ENCODE measurements around the gene MMP14. TPM values are rescaled to one million over a fixed set of nuclear protein-coding genes. Genes with fewer than 3 reads are reported as not detected.

Gene MMP14
- total RNA-seq, 2 donors from 2014 or later, result 0.68 to 2.2 TPM

DNA sequence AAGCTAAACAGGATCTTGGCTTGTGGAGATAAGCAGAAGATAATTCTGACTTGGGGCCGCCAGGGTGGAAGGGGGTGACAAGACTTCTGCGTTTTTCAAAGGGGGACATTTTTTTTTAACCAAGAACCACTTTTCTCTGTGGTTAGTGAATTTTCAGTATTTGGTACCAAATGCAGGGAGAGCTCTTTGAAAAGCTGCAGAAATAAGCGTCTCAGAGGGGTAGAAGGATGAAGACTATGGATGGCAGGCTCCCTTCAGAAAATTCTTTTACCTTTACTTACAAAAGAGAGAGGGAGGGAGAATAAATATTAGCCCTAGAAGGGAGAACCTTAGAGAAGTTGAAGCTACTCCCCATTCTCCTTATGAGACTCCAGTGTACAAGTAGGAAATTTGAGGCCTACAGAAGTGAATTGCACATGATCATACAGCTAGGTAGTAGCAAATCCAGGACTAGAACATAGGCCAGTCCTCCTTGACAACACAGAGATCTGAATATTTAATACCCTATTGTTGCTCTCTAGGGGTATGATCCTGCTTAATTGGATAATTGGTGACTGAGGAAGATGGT, 5.9 kb upstream of the MMP14 start:
- ATAC-seq (peak in 1 of 2 donors; percentile 3), DNase-seq (ENCODE audit: low spot score in 2 of 2) (no peak)
- Mint-ChIP-seq H3K27ac (peak overlapping the region; percentile 97 to 99), H3K36me3 (peaks cover 29 to 39% of the 10 kb centered on the region in 2 donors), H3K9me3 (peaks cover 0 to 3% of the 10 kb centered on the region in 2 donors)

DNA sequence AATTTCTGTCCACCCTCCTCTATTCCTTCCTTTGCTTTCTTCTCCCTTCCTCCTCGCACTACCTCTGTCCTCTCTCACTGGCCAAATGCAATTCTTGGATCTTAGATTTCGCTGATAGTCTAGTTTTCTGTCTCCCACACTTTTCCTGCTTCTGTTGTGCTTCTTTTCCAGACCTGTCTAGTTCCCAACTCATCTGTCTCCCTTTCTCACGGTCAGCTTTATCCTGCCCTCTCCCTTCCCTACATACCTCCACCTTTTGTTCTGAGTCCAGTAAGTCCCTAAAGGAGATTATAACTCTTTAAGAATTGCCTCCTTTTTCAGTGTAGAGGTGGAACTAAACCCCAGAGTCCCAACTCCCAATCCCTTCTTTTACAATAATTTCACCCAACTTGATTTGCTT, 880 bp upstream of the MMP14 start:
- Mint-ChIP-seq H3K36me3 (peaks cover 14 to 36% of the 10 kb centered on the region in 2 donors), H3K9me3 (no peaks in the 10 kb centered on the region), H3K27ac (no peak overlapping the region)
- ATAC-seq, result no peak
- DNase-seq (ENCODE audit: low spot score in 2 of 2), result no peak

DNA sequence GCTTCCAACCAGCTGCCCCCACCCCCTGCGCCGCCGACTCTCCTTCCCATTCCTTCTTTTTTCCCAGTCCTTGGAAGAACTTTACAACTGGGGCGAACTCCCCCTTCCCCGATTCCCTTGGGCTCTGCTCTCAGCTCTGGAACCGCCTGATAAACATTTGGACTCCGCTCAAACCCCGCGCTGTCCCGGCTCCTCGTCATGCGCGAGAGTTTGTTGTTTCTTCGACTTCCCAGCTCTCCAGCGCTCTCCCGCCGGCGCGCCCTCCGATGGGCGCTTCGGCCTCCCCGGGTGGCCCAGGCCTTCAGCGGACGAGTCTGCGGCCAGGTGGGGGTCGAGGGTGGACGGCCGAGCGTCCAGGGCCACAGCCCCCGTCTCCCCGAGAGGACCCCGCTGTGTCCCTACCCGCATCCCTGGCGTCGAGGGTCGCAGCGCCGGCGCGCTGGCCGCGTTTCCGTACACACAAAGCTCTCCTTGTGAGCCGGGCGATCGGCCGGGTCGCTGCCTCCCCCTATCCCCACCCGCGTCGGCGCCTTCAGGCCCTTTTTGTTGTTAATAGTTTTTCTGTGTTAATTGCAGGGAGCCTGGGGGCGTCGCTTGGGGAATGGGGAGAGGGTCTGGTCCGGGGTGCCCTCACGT, 847 bp downstream of the MMP14 start:
- H3K27ac Mint-ChIP-seq, result peak overlapping the region; percentile 8 to 94
- peaks cover 1 to 21% of the 10 kb centered on the region in 2 donors for H3K36me3 Mint-ChIP-seq
- DNase-seq (ENCODE audit: low spot score in 2 of 2) (no peak), ATAC-seq (peak; percentile 36 to 53)
- no peaks in the 10 kb centered on the region for H3K9me3 Mint-ChIP-seq

DNA sequence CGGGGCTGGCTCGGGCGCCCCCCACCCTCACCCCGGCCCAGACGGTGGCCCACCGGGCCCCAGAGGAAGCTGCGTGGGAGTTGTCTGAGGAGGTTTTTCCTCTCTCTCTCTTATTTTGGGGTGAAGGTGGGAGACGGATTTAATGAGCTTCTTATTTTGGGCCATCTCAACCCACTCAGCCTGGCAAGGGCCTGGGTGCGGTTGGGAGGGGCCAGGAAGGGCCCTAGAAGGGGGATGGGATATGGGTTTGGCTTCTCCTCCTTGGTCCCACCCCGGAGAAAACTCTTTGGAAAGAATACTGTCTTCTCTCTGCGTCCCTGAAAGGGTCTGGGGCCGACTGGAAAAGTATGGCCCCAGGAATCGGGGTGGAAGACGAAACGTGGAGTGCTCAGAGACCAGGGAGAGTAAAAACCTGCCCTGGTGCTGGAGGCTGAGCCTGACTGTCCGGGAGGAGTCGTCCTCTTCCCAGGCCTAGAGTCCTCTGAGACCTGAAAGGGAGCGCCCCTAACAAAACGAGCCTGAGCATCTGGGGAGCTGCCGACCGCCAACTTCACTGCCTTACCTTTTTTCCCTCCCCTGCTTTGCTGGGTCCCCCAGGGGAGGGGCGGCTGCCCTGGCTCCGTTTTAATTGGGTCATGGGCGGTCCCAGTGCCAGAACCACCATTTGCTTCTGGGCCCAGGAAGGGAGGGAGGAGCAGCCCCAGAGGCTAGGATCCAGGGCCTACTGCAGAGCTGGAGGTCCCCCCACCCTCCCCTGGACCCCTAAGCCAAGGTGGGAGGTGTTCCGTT, 1.6 kb downstream of the MMP14 start:
- DNase-seq (ENCODE audit: low spot score in 2 of 2), result no peak
- Mint-ChIP-seq H3K36me3 (peaks cover 0 to 20% of the 10 kb centered on the region in 2 donors), H3K27ac (no peak overlapping the region), H3K9me3 (no peaks in the 10 kb centered on the region)
- no peak for ATAC-seq

DNA sequence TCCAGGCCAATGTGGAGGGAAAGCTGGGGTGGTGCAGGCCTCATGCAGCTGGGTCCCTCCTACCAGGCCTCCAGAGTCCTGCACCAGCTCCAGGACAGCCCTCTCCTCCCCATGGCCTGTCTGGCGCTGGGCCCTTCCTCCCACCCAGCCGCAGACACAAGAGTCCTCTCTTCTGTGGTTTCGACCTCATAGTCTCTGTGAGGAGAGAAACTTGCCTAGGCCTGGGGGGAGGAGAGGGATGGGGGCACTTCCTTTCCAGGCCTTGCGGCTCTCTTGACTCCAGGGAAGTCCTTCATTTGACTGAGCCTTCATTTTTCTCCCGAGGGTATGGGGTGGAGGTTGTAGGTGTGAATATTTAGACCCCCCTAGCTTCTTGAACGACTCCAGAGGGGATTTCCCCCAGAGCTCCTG, 2.3 kb downstream of the MMP14 start:
- peaks cover 0 to 20% of the 10 kb centered on the region in 2 donors for H3K36me3 Mint-ChIP-seq
- no peak for ATAC-seq
- H3K9me3 Mint-ChIP-seq, result no peaks in the 10 kb centered on the region
- DNase-seq (ENCODE audit: low spot score in 2 of 2), result no peak
- H3K27ac Mint-ChIP-seq, result no peak overlapping the region

DNA sequence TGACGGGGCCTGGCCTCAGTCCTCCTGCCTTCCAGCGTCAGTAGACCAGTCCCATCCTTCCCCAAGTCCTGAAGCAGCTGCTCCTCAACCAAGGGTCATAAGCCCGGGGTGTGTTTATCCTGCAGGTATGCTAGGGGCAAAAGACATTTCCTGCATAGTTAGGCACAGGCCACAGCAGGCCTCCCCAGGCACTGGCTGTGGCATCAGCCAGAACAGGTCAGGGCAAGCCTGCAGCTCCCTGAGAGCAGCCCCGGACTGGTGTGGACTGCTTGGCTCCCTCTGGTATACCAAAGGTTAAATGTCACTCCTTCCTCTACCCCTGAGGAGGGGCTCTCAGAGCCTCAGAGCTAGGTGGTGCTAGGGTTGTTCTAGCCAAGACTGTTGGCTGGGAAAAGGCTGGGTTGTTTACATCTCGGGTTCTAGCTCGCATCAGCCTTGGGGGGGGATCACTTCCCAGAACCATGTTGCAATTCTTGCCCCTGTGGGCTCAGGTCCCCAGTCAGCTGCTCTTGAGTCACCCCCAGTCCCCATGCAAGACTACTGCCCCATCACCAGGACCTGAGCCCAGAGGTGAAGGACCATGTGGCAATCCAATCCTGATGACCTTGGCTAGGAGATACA, 2.9 kb downstream of the MMP14 start:
- ATAC-seq (no peak), DNase-seq (ENCODE audit: low spot score in 2 of 2) (no peak)
- H3K36me3 Mint-ChIP-seq, result peaks cover 0 to 16% of the 10 kb centered on the region in 2 donors
- no peaks in the 10 kb centered on the region for H3K9me3 Mint-ChIP-seq
- H3K27ac Mint-ChIP-seq, result no peak overlapping the region

DNA sequence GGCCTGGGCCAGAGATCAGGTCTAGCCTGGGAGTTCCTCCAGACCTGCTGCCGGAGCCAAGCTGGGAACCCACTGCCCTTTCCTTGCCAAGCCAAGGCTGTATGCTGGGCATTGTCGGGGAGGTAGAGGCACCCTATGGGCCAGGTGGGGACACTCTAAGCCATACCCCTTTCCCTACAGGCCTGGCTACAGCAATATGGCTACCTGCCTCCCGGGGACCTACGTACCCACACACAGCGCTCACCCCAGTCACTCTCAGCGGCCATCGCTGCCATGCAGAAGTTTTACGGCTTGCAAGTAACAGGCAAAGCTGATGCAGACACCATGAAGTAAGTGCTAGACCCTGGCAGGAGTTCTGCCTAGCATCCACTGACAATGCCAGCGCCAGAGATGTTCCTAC, 4.9 kb downstream of the MMP14 start:
- DNase-seq (ENCODE audit: low spot score in 2 of 2) (no peak), ATAC-seq (no peak)
- peaks cover 0 to 10% of the 10 kb centered on the region in 2 donors for H3K36me3 Mint-ChIP-seq
- H3K9me3 Mint-ChIP-seq, result no peaks in the 10 kb centered on the region
- H3K27ac Mint-ChIP-seq, result no peak overlapping the region

DNA sequence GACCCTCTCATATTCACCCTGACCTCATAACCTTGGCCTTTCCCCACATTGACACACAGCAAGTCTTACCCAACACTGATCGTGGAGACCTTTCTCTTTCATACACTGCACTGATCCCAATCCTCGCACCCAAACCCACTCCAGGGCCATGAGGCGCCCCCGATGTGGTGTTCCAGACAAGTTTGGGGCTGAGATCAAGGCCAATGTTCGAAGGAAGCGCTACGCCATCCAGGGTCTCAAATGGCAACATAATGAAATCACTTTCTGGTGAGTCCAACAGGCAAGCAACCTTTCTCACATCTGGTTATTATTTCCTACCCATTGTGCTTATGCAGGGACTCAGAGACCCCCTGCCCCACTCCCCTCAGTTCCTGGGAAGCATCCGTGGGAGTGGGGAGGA, 5.4 kb downstream of the MMP14 start:
- Mint-ChIP-seq H3K9me3 (no peaks in the 10 kb centered on the region), H3K36me3 (peaks cover 0 to 6% of the 10 kb centered on the region in 2 donors), H3K27ac (no peak overlapping the region)
- no peak for DNase-seq (ENCODE audit: low spot score in 2 of 2)
- ATAC-seq, result no peak

DNA sequence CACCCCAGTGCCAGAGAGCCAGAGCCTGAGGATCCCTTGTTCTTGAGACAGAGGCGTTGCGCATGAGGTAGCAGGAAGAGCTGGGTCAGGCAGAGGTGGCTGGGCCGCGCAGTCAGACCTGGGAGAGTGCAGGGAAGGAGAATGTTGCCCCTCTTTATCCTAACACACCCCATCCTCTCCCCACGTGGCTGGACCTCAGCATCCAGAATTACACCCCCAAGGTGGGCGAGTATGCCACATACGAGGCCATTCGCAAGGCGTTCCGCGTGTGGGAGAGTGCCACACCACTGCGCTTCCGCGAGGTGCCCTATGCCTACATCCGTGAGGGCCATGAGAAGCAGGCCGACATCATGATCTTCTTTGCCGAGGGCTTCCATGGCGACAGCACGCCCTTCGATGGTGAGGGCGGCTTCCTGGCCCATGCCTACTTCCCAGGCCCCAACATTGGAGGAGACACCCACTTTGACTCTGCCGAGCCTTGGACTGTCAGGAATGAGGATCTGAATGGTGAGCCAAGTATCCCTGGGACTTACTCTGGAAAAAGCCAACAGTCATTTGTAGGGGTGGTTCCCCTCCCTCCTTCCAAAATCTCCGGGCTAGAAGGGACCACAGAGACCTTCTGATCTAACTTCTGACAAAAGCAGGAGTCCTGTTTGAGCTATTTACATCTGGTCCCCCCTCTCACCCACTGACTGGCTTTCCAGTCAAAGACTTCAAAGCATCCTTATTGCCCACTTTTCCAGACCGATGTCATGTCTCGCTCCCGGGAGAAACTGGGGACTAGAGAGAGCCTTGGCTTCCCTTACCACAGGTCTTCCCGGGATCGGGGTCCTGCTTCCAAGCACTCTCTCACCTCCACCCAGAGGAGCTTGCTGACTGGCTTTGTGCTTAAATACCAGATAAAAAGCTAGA, 6.1 kb downstream of the MMP14 start:
- H3K9me3 Mint-ChIP-seq, result no peaks in the 10 kb centered on the region
- ATAC-seq (no peak), DNase-seq (ENCODE audit: low spot score in 2 of 2) (no peak)
- H3K27ac Mint-ChIP-seq, result no peak overlapping the region
- H3K36me3 Mint-ChIP-seq, result no peaks in the 10 kb centered on the region

DNA sequence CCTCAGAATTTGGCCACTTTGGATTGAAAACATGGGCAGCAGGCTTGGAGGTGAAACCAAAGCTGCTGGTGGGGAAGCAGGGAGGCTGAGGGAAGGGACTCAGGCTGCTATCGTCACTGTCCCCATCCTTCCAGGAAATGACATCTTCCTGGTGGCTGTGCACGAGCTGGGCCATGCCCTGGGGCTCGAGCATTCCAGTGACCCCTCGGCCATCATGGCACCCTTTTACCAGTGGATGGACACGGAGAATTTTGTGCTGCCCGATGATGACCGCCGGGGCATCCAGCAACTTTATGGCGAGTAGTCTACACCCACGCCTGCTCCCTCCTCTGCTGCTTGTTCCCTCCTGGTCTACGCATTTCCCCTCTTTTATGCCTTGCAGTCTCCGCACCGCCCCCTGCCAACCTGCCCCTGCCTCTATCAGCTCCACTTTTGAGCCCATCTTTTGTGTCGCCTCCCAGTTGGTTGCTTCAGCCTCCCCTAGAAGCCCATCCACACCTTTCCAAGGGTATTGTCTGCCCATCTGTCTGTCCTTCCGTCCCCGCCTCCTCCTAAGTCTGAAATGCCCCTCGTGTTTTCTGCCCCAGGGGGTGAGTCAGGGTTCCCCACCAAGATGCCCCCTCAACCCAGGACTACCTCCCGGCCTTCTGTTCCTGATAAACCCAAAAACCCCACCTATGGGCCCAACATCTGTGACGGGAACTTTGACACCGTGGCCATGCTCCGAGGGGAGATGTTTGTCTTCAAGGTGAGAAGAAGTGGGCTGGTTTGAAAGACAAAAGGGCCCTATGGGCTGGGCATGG, 6.9 kb downstream of the MMP14 start:
- Mint-ChIP-seq H3K27ac (no peak overlapping the region), H3K9me3 (no peaks in the 10 kb centered on the region), H3K36me3 (no peaks in the 10 kb centered on the region)
- ATAC-seq, result no peak
- DNase-seq (ENCODE audit: low spot score in 2 of 2), result no peak

DNA sequence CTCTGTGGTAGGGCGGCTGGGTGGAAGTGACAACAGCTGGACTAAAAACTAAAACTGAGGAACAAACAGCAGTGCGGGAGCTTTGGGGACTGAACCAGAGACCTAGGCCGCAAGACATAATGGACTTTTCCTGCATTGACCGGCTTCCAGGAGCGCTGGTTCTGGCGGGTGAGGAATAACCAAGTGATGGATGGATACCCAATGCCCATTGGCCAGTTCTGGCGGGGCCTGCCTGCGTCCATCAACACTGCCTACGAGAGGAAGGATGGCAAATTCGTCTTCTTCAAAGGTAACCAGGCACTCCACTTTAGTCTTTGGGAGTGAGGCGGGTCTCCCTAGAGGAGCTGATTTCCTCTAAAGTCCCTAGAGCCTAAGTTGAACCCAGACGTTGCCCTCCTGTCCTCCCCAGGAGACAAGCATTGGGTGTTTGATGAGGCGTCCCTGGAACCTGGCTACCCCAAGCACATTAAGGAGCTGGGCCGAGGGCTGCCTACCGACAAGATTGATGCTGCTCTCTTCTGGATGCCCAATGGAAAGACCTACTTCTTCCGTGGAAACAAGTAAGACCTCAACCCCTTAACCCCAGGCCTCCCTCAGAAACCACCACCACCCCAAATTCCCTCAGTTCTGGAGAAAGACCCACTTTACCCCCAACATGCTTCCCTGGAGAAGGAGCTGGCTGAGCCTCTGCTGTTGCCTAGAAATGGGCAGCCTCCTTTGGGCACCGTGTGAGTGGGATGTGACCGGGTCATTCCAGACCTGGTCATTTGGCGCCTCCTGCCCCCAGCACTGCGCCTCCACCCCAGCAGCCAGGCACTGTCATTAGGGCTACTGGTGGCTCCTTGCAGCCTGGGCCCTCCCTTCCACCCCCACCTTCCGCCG, 8.1 kb downstream of the MMP14 start:
- no peaks in the 10 kb centered on the region for H3K9me3 Mint-ChIP-seq
- H3K36me3 Mint-ChIP-seq, result no peaks in the 10 kb centered on the region
- ATAC-seq (no peak), DNase-seq (ENCODE audit: low spot score in 2 of 2) (no peak)
- H3K27ac Mint-ChIP-seq, result no peak overlapping the region

DNA sequence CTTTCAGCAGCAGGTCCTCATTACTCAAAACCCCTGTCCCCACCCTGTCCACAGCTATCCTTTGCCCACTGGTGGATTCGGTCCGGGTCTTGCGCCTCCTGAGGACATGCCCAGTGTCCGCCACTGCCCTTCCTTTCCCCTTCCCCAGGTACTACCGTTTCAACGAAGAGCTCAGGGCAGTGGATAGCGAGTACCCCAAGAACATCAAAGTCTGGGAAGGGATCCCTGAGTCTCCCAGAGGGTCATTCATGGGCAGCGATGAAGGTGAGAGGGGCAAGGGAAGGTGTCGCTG, 8.7 kb downstream of the MMP14 start:
- H3K36me3 Mint-ChIP-seq, result no peaks in the 10 kb centered on the region
- no peak overlapping the region for H3K27ac Mint-ChIP-seq
- DNase-seq (ENCODE audit: low spot score in 2 of 2) (no peak), ATAC-seq (no peak)
- no peaks in the 10 kb centered on the region for H3K9me3 Mint-ChIP-seq

DNA sequence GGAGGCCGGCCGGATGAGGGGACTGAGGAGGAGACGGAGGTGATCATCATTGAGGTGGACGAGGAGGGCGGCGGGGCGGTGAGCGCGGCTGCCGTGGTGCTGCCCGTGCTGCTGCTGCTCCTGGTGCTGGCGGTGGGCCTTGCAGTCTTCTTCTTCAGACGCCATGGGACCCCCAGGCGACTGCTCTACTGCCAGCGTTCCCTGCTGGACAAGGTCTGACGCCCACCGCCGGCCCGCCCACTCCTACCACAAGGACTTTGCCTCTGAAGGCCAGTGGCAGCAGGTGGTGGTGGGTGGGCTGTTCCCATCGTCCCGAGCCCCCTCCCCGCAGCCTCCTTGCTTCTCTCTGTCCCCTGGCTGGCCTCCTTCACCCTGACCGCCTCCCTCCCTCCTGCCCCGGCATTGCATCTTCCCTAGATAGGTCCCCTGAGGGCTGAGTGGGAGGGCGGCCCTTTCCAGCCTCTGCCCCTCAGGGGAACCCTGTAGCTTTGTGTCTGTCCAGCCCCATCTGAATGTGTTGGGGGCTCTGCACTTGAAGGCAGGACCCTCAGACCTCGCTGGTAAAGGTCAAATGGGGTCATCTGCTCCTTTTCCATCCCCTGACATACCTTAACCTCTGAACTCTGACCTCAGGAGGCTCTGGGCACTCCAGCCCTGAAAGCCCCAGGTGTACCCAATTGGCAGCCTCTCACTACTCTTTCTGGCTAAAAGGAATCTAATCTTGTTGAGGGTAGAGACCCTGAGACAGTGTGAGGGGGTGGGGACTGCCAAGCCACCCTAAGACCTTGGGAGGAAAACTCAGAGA, 9.6 kb downstream of the MMP14 start:
- H3K9me3 Mint-ChIP-seq, result no peaks in the 10 kb centered on the region
- ATAC-seq, result no peak
- peak in 1 of 2 donors; percentile 47 for DNase-seq (ENCODE audit: low spot score in 2 of 2)
- H3K36me3 Mint-ChIP-seq, result no peaks in the 10 kb centered on the region
- H3K27ac Mint-ChIP-seq, result peak overlapping the region in 1 of 2 donors; percentile 22

DNA sequence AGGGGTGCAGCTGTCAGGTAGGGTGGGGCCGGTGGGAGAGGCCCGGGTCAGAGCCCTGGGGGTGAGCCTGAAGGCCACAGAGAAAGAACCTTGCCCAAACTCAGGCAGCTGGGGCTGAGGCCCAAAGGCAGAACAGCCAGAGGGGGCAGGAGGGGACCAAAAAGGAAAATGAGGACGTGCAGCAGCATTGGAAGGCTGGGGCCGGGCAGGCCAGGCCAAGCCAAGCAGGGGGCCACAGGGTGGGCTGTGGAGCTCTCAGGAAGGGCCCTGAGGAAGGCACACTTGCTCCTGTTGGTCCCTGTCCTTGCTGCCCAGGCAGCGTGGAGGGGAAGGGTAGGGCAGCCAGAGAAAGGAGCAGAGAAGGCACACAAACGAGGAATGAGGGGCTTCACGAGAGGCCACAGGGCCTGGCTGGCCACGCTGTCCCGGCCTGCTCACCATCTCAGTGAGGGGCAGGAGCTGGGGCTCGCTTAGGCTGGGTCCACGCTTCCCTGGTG, 10.5 kb downstream of the MMP14 start:
- ATAC-seq (no peak), DNase-seq (ENCODE audit: low spot score in 2 of 2) (peak in 1 of 2 donors; percentile 49)
- Mint-ChIP-seq H3K27ac (peak overlapping the region in 1 of 2 donors; percentile 22), H3K36me3 (no peaks in the 10 kb centered on the region), H3K9me3 (no peaks in the 10 kb centered on the region)
